Heart left ventricle (tissue), 13 donors: ENCODE results near the gene PPFIA3.

Experiments
- CTCF ChIP-seq, 12 donors: fragments of 200-600 bp; sonication (generic) in 4 of 12; IDR thresholded peaks; one replicate each; pipeline versions ENCODE4 v1.5.0 to v1.8.0; 2018 to 2022; ENCODE audit warnings: antibody characterized with exemption in 12 of 12, mild to moderate bottlenecking in 5 of 12
- POLR2A ChIP-seq, 2 donors: fragments of 450-650 bp; IDR thresholded peaks; one replicate each; pipeline ENCODE4 v1.6.1; 2017; ENCODE audit warnings: antibody characterized with exemption in 2 of 2, mild to moderate bottlenecking in 2 of 2, moderate library complexity in 2 of 2
- donor health status: ischemic (EF 13 %, LVEDD 7.1; RV severe dilation, severe dysfunction).
- donor health status: DM: no; HTN: yes; CAD: no.
- donor health status: DM: no; HTN: no; CAD: no.
- donor health status: ischemic (EF 25% LVEDD 6.9; RV normal size, moderate dysfunction).
- donor health status: ischemic (EF 25% LVEDD 5.7; RV mildly dilated, moderate dysfunction).
- donor health status: ischemic (EF 35%, LVEDD 5.7; RV mildly dilated, moderate dysfunction).
- donor health status: nonischemic (EF 11% LVEDD 7.7; RV severe dilation, severe dysfunction).
- donor health status: DM: yes; HTN: yes; CAD: no.
- donor health status: PGD.
- donor health status: ischemic (EF 29% LVEDD 5.4; RV normal size, mild dysfunction).
- donor health status: nonischemic (EF 23%, LVEDD 6.1; RV moderate dilation, normal function).

GRCh38 chr19:49155820-49156346 lies 36.5 kb downstream of the PPFIA3 start:
- no peak for TF ChIP-seq CTCF (IDR thresholded peaks at IDR 0.05)
- TF ChIP-seq POLR2A (IDR thresholded peaks at IDR 0.05): peak in 1 of 2 donors; percentile 72
